HEK293T (cell line): ENCODE data around the gene ADCY3.

Experiments used
- ARNT ChIP-seq: fragments of 450-650 bp; IDR thresholded peaks from 2 replicates; pipeline ENCODE4 v1.6.1; 2017; ENCODE audit warnings: mild to moderate bottlenecking
- BHLHE40 ChIP-seq: fragments of 450-650 bp; IDR thresholded peaks from 2 replicates; pipeline ENCODE4 v1.6.1; 2016; ENCODE audit warnings: mild to moderate bottlenecking, moderate library complexity, borderline replicate concordance
- FOXM1 ChIP-seq: fragments of 450-650 bp; IDR thresholded peaks from 2 replicates; pipeline ENCODE4 v1.6.1; 2017; ENCODE audit warnings: mild to moderate bottlenecking, borderline replicate concordance
- NFRKB ChIP-seq: fragments of 450-650 bp; IDR thresholded peaks from 2 replicates; pipeline ENCODE4 v1.6.1; 2016; ENCODE audit warnings: mild to moderate bottlenecking, moderate library complexity
- PKNOX1 ChIP-seq: fragments of 450-650 bp; IDR thresholded peaks from 2 replicates; pipeline ENCODE4 v1.6.1; 2016
- TARDBP ChIP-seq: fragments of 450-650 bp; IDR thresholded peaks from 2 replicates; pipeline ENCODE4 v1.6.1; 2016
- ZNF384 ChIP-seq: fragments of 450-650 bp; IDR thresholded peaks from 2 replicates; pipeline ENCODE4 v1.6.1; 2016

GRCh38 chr2:24919037-24919505, 966 bp downstream of the ADCY3 start:
- TF ChIP-seq NFRKB (no peak), ARNT (no peak), BHLHE40 (no peak), FOXM1 (no peak), ZNF384 (no peak), TARDBP (no peak), PKNOX1 (no peak)
